Renal cortex interstitium (tissue), 11 donors: ENCODE data around the gene UCN2. TPM values are rescaled to one million over a fixed set of nuclear protein-coding genes. Genes with fewer than 3 reads are reported as not detected.

Experiments
- DNase-seq, 11 donors: peaks; one replicate each; pipeline ENCODE4 v3.0.0-alpha.2; 2013; ENCODE audit warnings: low read depth in 9 of 11, low spot score in 4 of 11; ENCODE audit errors: extremely low read depth in 1 of 11
- polyA plus RNA-seq, 3 donors: library from polyadenylated mRNA; unstranded; fragments of 120-200 nt; gene quantifications; one replicate each; pipeline ENCODE4 v1.2.1, GENCODE V29; 2013; ENCODE audit not compliant: insufficient read length in 3 of 3

The UCN2 gene
- polyA plus RNA-seq, 3 donors: 0.26 to 0.41 (median 0.30) TPM

GRCh38 chr3:48516571-48516970 is 47.0 kb downstream of the UCN2 start:
- DNase-seq: no peak

DNA sequence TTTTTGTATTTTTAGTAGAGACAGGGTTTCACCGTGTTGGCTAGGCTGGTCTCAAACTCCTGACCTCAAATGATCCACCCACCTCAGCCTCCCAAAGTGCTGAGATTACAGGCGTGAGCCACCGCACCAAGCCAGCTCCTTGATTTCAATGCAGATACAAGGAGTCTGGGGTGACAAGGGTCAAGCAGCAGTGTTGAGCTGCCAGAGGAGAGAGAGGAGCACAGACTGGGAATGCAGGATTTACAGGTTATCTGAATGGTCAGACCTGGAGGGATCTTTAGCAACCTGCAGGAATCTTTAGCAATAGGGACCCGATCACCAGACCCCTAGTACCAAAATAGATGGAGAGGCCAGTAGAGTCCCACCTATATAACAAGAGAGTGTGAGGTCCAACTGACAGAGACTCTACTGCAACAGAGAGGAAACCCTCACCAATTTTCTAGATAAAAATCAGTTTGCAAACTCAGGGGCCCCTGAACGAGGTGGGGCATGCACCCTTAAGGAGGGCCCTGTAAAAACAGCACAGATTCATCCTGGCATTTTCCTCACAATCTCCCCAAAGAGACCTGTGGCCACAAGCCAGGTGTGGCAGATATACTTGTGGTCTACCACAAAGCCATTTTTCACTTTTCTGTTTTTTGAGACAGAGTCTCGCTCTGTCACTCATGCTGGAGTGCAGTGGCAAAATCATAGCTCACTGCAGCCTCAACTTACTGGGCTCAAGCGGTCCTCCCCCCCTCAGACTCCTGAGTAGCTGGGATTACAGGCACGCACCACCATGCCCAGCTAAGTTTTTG is 49.0 kb downstream of the UCN2 start:
- DNase-seq: no peak

Other genes with a start within 250 kb of the UCN2 start
- under 1 TPM in 2 of 3 donors, not detected in 1; 0.24 to 0.61 TPM for gene SPINK8, start 230.1 kb downstream of the UCN2 start, polyA plus RNA-seq
- under 1 TPM; 0.50 to 0.77 (median 0.65) TPM for gene FBXW12, start 191.6 kb downstream of the UCN2 start, polyA plus RNA-seq
- 100 to 1,000 TPM; 190 to 238 (median 200) TPM for gene PLXNB1, start 133.7 kb downstream of the UCN2 start, polyA plus RNA-seq
- 10 to 100 TPM; 25.5 to 28.8 (median 26.2) TPM for gene CCDC51, start 123.7 kb downstream of the UCN2 start, polyA plus RNA-seq
- 100 to 1,000 TPM; 264 to 326 (median 318) TPM for gene TMA7, start 123.5 kb downstream of the UCN2 start, polyA plus RNA-seq
- gene ATRIP, start 117.0 kb downstream of the UCN2 start, polyA plus RNA-seq: 10 to 100 TPM; 12.7 to 14.9 (median 13.1) TPM
- gene SHISA5, start 59.6 kb downstream of the UCN2 start, polyA plus RNA-seq: 100 to 1,000 TPM in 2 of 3 donors, 10 to 100 TPM in 1; 93.2 to 120 (median 101) TPM
- 10 to 100 TPM in 1 of 3 donors, 1 to 10 TPM in 2; 4.0 to 12.8 (median 5.2) TPM for gene PFKFB4, start 7.0 kb downstream of the UCN2 start, polyA plus RNA-seq
- 10 to 100 TPM; 15.5 to 31.0 (median 30.0) TPM for gene COL7A1, start 31.5 kb upstream of the UCN2 start, polyA plus RNA-seq
- gene UQCRC1, start 45.9 kb upstream of the UCN2 start, polyA plus RNA-seq: 100 to 1,000 TPM; 268 to 311 (median 285) TPM
- under 1 TPM in 1 of 3 donors, not detected in 2; 0.30 TPM for gene TMEM89, start 58.0 kb upstream of the UCN2 start, polyA plus RNA-seq
- 10 to 100 TPM; 26.8 to 33.9 (median 29.0) TPM for gene SLC26A6, start 71.7 kb upstream of the UCN2 start, polyA plus RNA-seq
- 1 to 10 TPM; 1.2 to 1.3 (median 1.2) TPM for gene CELSR3, start 99.1 kb upstream of the UCN2 start, polyA plus RNA-seq
- gene NCKIPSD, start 122.1 kb upstream of the UCN2 start, polyA plus RNA-seq: 10 to 100 TPM; 15.1 to 23.4 (median 20.0) TPM
- gene IP6K2, start 153.4 kb upstream of the UCN2 start, polyA plus RNA-seq: 100 to 1,000 TPM; 201 to 262 (median 238) TPM